ENCODE data around the gene TRAF1.

The TRAF1 gene

DNA sequence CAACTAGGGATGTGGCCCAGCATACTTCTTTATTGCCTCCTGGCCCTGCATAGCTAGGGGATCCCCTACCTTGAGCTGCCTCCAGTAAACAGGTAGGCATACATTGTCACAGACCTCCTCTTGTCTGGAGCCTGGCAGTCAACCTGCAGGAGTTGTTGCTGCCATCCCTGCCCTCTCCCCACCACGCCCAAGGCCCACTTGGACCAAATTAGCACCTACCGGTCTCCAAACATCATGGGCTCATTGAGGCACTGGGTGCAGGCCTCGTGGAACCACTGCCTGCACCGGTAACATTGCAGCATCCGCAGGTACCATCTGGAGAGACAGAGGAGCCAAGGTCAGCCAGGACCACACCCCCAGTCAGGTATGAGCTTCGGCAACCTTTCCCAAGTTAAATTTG is 59.9 kb downstream of the TRAF1 start:
- DNase-seq: no peak

DNA sequence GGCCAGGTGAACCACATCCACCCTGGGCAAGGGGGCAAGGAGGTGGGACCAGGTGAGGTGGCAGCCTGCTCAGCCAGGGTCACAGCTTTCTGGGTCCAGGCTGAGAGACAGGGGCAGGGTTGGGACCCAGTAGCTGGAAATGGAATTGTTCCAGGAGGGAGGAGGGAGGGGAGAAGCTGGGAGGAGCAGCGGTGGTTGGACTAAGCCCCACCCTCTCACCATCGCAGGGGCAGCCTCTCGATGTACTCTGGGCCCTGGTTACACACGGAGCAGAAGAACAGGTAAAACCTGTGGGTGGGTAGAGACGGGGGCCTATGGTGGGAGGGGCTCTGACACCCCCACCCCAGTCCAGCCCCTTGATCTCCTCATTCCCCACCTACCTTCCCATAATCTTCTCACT is 60.8 kb downstream of the TRAF1 start:
- no peak for DNase-seq

DNA sequence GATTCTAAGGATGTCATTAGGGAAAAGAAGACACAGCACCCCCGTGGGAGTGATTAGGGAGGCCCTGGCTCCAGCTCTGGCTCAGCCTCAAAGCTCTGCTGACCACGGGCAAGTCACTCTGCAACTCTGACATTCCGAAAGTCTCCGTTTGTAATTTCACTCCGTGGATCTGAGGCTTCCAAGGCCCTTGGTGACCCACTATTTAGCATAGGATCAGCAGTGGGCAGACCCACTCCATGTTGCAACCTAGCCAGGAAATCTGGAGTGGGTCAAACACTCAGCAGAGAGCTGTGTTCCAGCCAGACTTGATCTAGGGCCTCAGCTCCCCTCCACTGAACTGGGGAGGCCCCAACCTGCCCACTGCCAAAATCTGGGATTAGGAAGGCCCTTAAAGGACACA is 61.4 kb downstream of the TRAF1 start:
- no peak for DNase-seq

DNA sequence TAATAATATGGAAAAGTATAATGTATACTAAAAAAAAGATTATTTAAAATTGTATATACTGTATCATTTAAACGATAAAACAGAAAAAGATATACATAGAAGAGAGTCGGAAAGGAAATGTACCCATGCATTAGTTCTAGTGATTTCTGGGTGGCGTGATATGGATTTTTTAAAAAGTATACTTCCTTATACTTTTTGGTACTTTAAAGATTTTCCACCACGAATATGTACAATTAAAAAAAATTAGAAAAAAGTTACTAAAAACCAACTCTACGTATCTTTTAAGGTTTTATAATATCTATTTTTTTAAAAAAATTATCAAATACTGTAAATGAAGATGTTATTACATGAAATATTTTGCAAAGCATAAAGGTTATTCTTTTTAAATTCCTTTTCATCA is 61.9 kb downstream of the TRAF1 start:
- no peak for DNase-seq

DNA sequence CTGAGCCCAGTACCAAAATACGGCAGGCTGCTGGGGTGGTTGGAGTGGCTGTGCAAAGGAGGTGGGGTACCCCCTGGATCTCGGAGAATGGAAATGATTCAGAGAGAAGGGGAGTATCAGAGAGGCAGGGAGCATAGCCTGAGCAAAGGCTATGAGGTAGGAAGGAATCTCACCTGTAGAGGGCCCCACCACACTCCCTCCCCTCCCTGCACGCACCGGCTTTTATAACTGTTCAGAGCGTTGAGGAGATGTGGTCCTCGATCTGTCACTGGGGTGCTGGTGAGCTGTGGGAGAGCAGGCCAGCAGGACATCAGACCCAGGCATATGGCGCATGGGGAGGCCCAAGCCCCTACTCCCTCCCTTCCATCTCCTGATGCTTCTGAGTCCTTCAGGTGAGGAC is 62.8 kb downstream of the TRAF1 start:
- DNase-seq: no peak

DNA sequence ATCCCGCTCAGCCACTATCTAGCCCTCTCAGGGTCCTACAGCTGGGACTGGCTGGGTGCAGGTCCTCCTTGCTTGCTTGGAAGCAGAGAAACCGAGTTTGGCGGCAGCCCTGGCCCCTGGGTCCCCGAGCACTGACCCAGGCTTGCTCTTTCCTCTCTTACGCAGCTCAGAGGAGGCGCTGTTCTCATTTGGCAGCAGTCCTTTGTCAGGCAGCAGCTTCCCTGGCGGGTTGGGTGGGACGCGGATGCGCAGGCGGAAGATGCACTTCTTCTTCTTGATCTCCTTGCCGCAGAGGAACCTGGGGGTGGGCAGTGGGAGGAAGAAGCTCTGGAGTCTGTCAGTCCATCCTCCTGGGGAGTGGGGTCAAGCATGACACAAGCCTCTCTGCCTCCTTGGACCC is 64.1 kb downstream of the TRAF1 start:
- DNase-seq: no peak

DNA sequence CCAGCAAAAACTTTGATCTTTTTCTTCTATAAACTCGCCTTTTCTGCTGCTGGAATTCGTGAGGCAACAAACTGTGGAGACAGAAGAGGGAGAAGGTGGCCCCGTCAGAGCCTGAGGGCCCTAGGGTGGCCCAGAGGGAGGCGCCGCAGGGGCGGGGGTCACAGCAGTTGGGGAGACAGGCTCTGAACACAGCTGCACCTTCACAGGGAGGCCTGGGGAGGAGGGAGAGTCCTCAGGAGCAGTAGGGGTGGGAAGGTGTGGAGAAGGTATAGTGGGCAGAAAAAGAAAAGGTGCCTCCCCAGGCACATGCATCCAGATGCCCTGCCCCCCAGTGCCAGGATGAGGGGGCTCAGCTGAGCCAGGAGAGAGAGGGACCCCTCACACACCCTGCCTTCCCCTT is 64.7 kb downstream of the TRAF1 start:
- DNase-seq: no peak

DNA sequence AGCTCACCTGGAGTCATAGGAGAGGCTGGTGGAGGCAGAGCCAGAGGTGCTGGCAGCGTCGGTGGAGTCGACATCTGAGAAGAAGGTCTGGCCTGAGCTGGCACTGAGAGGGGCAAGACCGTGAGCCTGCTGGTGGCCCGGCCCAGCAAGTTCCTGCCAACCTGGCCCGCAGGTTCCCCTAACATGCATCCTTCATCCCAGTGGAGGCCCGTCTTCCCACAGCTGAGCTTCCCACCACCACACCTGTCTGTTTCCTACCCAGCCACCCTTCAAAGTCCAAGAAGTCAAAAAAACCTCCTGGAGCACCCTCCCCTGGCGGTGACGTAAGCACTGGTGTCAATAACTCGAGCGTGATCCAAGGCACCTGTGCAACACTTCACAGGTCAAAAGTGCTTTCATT is 66.5 kb downstream of the TRAF1 start:
- DNase-seq: no peak

DNA sequence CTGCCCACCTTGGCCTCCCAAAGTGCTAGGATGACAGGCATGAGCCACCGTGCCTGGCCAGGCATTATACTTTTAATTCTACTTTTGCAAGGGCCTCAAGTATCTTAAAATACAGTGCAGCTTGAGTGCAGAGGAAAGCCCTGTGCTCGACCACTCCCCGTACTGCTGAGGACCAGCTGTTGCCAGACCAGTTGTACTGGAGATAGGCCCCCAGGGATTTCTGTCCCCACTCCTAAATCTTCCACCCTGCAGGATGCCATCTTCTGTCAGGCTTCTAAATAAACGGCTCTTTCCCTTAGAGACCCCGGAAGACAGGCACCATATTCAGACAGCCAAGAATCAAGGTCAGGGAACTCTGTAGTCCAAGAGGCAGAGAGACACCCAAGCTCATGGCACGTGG is 67.2 kb downstream of the TRAF1 start:
- DNase-seq: no peak

DNA sequence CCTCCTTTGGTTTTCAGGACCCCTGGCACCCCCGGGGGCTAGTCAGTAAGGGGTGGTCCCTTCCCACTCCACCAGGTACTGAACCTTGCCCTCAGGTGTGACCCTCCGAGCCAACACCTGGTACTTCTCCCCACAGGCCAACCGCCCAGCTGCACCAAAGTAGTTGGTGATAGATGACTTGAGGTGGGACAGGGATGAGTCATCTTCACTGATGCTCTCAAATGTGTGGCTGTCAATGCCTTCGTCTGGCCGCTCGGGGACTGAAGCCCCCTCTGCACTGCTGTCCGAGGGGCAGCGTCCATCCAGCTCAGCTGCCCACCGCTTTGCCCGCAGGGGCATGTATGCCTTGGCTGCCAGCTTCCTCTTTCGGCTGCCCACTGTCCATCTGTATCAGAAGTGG is 68.7 kb downstream of the TRAF1 start:
- no peak for DNase-seq

DNA sequence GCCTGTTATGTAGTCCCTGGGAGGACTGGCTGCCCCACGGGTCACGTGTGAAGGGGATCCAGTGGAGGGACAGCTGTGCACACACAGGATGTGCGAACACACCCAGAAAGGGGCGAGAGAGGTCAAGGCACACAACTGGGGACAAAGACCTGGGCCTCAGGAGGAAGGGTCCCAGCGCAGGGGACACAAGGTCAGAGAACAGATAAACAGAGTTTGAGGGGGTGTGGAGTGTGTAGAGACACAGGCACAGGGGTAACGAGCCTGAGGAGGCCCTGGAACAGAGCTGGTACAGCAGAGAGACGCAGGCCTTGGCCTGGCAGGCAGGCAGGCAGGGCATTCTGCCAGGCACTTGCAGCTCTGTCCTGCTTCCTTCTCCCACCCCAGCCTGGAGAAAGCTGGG is 69.1 kb downstream of the TRAF1 start:
- DNase-seq: no peak

DNA sequence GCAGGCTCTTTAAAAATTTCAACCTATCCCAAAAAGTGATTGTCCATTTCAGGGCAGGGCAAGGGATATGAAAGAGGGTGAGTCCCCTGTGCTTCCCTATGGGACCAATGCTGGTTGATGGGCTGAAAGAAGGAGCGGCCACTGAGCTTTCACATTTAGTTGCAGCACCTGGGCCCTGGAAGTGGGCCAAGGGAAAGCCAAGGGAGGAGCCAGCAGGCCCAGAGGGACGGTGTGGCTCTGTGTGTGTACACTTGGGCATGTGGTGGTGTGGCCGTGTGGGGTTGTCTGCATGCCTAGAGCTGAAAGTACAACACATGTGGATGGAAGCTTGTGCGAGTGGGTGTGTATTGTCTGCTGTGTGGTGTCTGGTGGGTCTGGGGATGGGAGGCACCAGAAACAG is 69.9 kb downstream of the TRAF1 start:
- DNase-seq: no peak

DNA sequence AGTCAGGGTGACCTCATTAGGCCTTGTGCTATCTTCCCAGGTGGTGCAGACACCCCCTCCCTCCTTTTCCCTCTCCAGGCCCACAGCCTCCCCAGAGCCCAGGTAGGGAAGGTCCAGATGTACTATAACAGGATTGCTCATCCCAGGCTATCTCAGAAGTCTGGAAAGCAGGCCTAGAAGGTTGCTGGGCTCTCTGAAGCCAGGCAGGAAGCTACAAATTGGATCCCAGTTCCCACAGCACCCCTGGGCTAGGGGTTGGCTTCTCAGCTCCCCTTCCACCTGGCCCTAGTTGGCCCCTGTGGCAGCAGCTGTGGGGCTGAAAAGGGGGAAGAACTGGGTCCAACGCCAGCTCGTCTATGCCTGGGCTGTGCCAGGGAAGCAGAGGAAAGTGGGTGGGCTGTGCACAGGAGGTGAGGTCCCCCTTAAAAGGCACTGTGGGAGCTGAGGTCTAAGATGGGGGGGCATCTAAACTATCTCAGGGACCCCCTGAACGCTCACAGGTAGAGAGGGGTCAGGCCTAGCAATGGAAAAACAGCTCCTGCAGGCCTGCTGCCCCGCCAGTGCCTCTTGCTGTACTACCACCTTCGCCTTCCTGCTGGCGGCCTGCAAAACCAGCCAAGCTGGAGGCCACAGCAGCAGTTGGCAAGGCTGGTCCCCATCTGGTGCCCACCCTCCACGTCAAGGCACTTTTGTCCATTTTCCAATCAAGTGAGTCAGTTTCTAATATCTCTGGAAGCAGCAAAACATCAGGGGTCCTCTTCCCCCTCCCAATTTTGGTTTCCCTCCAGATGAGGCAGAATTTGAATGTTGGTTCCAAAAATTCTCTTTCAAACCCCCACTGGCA is 70.5 kb downstream of the TRAF1 start:
- DNase-seq: no peak

DNA sequence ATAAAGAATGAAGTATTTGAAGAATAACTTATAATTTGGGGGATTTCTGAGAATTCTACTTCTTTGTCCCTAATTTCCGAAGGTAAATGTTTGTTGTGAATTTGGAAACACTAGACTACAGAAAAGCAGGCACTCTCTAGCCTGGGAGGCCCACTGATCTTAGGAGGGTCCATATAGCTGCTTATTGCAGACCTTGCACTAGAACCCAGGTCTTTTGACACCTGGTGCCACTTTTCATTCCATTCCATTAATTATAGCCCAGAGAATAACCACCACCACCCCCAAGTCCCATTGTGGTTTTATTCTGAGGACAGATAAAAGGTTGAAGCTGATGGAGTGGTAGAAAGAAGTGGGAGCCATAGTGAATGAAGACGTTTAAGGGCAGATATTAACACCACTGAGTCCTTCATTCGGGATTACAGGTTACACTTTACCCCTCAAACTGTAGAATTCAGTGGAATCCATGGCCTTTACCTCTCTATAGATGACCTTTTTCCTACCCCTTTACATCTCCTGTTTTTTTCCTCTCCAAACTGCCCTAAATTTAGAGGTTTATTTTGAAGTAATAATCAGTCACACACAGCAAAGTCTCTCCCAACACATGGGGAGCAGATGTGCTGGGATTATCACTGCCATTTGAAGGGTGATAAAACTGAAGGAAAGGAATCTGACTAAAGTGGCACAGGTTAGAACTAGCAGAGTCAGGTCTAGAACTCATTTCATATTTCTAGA is 71.8 kb downstream of the TRAF1 start:
- no peak for DNase-seq

DNA sequence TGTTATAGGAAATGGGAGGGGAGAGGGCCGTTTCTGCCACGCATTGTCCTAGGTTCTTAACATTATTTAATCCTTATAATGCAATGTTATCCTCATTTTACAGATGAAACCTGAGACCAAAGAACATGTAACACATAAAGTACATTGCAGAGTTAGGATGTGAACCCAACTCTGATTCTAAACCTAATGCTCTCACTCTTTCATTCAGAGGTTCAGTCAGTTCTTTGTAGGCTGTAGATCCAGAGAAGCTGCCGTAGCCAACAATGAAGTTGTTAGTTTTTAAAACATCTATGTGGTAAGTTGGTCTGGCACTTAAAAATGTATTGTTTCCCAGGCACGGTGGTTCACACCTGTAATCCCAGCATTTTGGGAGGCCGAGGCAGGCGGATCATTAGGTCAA is 73.4 kb downstream of the TRAF1 start:
- DNase-seq: no peak
